Cardiac muscle cell (in vitro differentiated cells and primary cell): ENCODE data around the gene SMIM44. TPM values are rescaled to one million over a fixed set of nuclear protein-coding genes. Genes with fewer than 3 reads are reported as not detected.
"Not testable (repeated sequence)": the region's sequence is repeated elsewhere in the genome, so short reads cannot be mapped to it uniquely, and the experiment has no call there.

ENCODE experiments used
- DNase-seq, 2 donors: peaks; one replicate each; pipeline versions ENCODE4 v3.0.0 to v3.0.0-alpha.2; 2010 to 2017; ENCODE audit warnings: low read depth in 1 of 2, low spot score in 1 of 2
- H3K27ac ChIP-seq: fragments of 200-600 bp; sonication (generic); 2 replicates; pipeline ENCODE4 v1.5.1; 2016
- H3K27me3 ChIP-seq: fragments of 200-600 bp; sonication (generic); 2 replicates; pipeline ENCODE4 v1.6.0; 2016; ENCODE audit warnings: control low read depth
- H3K36me3 ChIP-seq: fragments of 200-600 bp; sonication (generic); 2 replicates; pipeline ENCODE4 v1.5.1; 2016; ENCODE audit warnings: control low read depth
- H3K4me1 ChIP-seq: fragments of 200-600 bp; sonication (generic); 2 replicates; pipeline ENCODE4 v1.8.1; 2017; ENCODE audit warnings: low read depth, mild to moderate bottlenecking, mixed run types
- H3K4me3 ChIP-seq: fragments of 200-600 bp; sonication (generic); 2 replicates; pipeline ENCODE4 v1.5.1; 2016; ENCODE audit warnings: mild to moderate bottlenecking
- H3K9me3 ChIP-seq: fragments of 200-600 bp; sonication (generic); 2 replicates; pipeline ENCODE4 v1.5.1; 2017; ENCODE audit warnings: low read depth, mild to moderate bottlenecking, control low read depth
- polyA plus RNA-seq: library from polyadenylated mRNA; unstranded; fragments of >200 nt; fragmentation: Nextera tagmentation; extraction: Ambion mirVana; gene quantifications from 2 replicates; pipeline ENCODE4 v1.2.1, GENCODE V29; 2016
- total RNA-seq: library from RNA; depleted of rRNA; stranded (reverse); fragments of >200 nt; gene quantifications from 2 replicates; pipeline ENCODE4 v1.2.3, GENCODE V29; 2016
- TF ChIP-seq, protein P1 (sequence below): IDR thresholded peaks from 2 replicates; pipeline ENCODE4 v1.5.1; 2012; ENCODE audit warnings: low read depth, mild to moderate bottlenecking, low read length

SMIM44 gene
- total and polyA plus RNA-seq, 2 experiments from 2014 or later = not detected

DNA sequence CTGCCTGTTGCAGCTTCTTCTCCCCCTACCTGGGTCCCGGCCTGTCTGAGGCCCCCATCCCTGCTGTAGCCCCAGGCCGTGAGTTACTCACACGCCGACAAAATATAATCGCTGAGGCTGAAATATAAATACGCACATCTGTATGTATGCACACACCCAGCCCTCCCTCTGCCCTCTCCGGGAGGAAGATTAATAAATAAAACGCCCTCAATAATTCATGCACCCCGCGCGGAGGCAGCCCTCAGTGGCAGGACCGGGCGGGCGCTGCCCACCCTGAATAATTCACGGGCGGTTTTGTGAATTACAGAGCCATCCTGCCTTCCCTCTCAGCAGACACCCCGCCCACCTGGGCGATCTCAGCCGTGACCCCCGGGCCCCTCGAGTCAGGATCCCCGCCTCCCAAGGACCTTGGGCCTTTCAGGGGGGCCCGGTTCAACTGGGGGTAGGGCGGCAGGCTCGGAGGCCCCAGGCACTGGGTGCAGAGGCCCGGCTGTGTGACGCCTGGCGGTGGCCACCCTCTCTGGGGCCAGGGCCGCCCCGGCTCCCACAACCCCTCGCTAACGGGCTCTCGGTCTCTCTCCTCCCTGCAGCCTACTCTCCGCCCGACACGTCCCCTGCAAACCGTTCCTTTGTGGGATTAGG is 27.2 kb downstream of the SMIM44 start:
- Histone ChIP-seq H3K9me3 (no peaks in the 10 kb centered on the region), H3K4me1 (peaks cover 19% of the 10 kb centered on the region), H3K4me3 (no peak overlapping the region), H3K36me3 (peaks cover 8% of the 10 kb centered on the region), H3K27ac (no peak overlapping the region), H3K27me3 (peaks cover 7% of the 10 kb centered on the region)
- TF ChIP-seq, protein P1, sequence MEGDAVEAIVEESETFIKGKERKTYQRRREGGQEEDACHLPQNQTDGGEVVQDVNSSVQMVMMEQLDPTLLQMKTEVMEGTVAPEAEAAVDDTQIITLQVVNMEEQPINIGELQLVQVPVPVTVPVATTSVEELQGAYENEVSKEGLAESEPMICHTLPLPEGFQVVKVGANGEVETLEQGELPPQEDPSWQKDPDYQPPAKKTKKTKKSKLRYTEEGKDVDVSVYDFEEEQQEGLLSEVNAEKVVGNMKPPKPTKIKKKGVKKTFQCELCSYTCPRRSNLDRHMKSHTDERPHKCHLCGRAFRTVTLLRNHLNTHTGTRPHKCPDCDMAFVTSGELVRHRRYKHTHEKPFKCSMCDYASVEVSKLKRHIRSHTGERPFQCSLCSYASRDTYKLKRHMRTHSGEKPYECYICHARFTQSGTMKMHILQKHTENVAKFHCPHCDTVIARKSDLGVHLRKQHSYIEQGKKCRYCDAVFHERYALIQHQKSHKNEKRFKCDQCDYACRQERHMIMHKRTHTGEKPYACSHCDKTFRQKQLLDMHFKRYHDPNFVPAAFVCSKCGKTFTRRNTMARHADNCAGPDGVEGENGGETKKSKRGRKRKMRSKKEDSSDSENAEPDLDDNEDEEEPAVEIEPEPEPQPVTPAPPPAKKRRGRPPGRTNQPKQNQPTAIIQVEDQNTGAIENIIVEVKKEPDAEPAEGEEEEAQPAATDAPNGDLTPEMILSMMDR = no peak
- DNase-seq = no peak

DNA sequence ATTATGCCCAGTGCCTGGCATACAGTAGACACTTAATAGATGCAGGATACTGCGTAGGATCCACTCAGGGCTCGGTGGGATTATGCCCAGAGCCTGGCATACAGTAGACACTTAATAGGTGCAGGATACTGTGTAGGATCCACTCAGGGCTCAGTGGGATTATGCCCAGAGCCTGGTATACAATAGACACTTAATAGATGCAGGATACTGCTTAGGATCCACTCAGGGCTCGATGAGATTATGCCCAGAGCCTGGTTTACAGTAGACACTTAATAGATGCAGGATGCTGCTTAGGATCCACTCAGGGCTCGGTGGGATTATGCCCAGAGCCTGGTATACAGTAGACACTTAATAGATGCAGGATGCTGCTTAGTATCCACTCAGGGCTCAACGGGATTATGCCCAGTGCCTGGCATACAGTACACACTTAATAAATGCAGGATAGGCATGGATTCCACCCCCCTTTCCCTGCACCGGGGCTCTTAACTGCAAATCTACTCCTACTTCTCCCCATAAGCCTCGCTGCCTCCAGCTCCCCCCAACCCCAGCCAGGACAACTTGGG is 27.8 kb downstream of the SMIM44 start:
- Histone ChIP-seq H3K4me3 (no peak overlapping the region), H3K36me3 (peaks cover 12% of the 10 kb centered on the region), H3K9me3 (no peaks in the 10 kb centered on the region), H3K27ac (no peak overlapping the region), H3K4me1 (peaks cover 19% of the 10 kb centered on the region), H3K27me3 (peaks cover under 1% of the 10 kb centered on the region)
- DNase-seq = no peak
- TF ChIP-seq, protein P1 = no peak

DNA sequence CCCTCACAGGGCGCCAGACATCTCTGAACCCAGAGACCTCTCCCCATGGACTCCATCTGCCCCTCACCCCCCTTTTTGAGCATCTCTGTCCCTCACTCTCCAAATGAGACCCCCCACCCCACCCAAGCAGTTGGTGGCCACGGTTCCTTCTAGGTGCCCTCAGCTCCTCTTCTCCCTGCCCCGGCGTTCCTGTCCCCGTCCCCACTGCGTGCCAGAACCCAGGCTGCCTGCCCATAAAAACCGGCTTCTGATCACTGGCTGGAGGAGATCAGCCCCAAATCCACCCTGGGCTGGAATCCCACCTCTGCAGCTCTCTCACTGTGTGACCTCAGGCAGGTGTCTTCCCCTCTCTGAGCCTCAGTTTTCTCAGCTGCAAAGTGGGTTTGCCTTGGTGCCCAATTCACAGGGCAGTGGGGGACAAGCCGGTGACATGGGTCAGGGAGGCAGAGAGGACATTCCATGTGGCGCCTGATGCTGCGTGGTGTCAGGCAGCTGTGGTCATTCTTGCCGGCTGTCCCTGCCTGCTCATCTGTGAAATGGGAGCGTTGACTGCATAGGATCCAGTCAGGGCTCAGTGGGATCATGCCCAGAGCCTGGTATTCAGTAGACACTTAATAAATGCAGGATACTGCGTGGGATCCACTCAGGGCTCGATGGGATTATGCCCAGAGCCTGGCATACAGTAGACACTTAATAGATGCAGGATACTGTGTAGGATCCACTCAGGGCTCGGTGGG is 28.4 kb downstream of the SMIM44 start:
- Histone ChIP-seq H3K27ac (no peak overlapping the region), H3K27me3 (no peaks in the 10 kb centered on the region), H3K9me3 (no peaks in the 10 kb centered on the region), H3K4me1 (peaks cover 19% of the 10 kb centered on the region), H3K4me3 (no peak overlapping the region), H3K36me3 (peaks cover 12% of the 10 kb centered on the region)
- no peak for DNase-seq
- TF ChIP-seq, protein P1 = no peak

DNA sequence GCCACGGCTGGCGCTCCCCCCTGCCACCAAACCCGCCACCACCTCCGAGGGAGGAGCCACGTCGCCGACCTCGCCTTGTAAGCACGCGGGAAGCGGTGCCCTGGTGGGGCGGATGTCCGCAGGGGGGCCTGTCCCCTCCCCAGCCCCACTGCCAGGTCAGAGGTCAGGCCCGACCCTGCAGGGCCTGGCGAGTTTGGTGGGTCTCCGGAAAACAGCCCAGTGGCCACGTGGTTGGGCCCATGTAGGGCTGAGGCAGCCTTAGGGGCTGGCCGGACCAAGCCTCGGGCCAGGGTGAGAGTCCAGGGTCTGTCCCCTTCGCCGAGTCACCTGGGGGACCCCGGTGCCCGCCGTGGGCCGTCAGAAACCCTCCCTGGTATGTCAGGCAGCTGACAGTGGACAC is 29.4 kb downstream of the SMIM44 start:
- Histone ChIP-seq H3K9me3 (no peaks in the 10 kb centered on the region), H3K4me3 (no peak overlapping the region), H3K27ac (no peak overlapping the region), H3K27me3 (no peaks in the 10 kb centered on the region), H3K36me3 (peaks cover 12% of the 10 kb centered on the region), H3K4me1 (peaks cover 13% of the 10 kb centered on the region)
- DNase-seq = no peak
- TF ChIP-seq, protein P1 = no peak

DNA sequence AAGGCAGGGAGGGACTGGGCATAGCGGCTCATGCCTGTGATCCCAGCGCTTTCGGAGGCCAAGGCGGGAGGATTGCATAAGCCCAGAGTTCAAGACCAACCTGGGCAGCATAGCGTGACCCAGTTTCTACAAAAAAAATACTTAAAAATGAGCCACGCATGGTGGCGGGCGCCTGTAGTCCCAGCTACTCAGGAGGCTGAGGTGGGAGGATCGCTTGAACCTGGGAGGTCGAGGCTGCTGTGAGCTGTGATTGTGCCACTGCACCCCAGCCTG is 30.4 kb downstream of the SMIM44 start:
- H3K4me1 ChIP-seq, H3K9me3 ChIP-seq, H3K27me3 ChIP-seq, H3K4me3 ChIP-seq, DNase-seq, H3K27ac ChIP-seq: not testable (repeated sequence)
- H3K36me3 ChIP-seq = peaks cover 12% of the 10 kb centered on the region
